ENCODE data around the gene ANKRD33B.

DNA sequence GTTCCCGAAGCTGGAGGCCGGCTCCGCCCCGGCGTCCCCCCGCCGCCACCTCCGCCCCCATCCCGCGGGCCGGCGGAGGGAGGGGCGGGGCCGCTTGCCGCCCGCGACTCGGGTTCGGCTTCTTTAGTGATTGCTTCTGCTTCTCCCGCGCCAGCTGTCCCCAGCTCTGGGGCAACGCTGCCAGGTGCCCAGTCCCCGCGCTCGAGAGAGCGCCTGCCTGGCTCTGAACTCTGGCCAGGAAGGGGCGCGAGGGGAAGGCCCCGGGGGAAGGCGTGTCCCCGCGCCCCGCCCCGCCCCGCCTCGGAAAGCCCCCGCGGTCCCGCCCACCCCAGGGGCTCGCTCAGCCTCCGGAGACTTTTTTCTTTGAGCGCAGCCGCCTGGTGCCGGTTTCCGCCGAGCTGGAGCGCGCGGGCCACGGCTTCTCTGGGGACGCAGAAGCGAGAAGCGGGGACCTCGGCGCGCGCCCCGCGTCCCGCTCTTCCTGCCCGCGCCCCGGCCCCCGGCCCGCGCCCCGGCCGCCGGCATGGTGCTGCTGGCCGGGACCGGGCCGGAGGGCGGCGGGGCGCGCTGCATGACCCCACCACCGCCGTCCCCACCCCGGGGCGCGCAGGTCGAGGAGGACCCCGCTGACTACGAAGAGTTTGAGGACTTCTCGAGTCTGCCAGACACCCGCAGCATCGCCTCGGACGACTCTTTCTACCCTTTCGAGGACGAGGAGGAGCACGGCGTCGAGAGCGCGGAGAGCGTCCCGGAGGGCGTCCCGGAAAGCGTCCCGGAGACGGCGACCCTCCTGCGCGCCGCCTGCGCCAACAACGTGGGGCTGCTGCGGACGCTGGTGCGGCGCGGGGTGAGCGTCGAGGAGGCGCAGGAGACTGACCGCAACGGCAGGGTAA lies at the start of gene ANKRD33B:
- TF ChIP-seq POLR2A (IDR thresholded peaks at IDR 0.05): peak in 1 of 2 donors; percentile 40
- no peak for TF ChIP-seq CTCF (IDR thresholded peaks at IDR 0.05)

Measured in heart left ventricle (tissue), 13 donors.